Activated CD8-positive, alpha-beta memory T cell treated with anti-CD3 and anti-CD28 coated beads for 24 hours (primary cell): ENCODE results near the gene PRKD1.
"Not testable (repeated sequence)": the region's sequence is repeated elsewhere in the genome, so short reads cannot be mapped to it uniquely, and the experiment has no call there.

ENCODE experiments used
- DNase-seq: peaks from one replicate; pipeline ENCODE4 v3.0.0-alpha.2; 2020

PRKD1 gene

DNA sequence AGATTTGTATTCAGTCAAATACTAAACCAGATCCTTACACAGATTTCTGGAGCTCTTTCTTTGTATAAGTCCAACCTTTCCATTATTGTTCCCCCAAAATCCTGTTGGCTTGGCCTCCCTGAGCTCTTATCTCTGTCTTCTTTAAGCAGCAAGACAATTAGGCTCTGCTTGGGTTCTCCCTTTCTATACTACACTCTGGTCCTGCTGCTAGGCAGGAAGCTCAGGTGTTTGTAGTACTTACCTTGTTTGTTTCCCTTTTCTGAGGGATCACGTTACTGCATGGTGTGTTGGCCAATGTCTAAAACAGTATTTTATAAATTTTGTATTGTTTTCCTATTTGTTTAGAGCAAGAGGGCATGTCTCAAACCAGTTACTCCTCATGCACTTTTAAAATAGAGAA is 192.9 kb downstream of the PRKD1 start:
- DNase-seq = no peak

DNA sequence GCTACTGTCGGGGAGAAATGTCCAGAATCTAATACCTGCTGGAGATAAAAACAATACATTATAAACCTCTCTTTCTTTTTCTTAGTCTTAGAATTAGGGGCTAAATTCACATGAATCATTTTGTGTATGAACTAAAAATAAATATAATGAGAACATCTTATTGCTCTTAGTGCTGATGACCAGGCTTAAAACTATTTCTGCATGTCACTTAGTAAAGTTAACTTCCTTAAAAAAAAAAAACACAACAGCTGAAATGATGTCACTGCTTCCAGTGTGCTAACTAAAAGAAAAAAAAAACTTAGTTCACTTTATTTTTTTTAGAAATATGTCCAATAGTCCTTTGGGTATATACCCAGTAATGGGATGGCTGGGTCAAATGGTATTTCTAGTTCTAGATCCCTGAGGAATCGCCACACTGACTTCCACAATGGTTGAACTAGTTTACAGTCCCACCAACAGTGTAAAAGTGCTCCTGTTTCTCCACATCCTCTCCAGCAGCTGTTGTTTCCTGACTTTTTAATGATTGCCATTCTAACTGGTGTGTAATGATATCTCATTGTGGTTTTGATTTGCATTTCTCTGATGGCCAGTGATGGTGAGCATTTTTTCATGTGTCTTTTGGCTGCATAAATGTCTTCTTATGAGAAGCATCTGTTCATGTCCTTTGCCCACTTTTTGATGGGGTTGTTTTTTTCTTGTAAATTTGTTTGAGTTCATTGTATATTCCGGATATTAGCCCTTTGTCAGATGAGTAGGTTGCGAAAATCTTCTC is 200.9 kb downstream of the PRKD1 start:
- not testable (repeated sequence) for DNase-seq

DNA sequence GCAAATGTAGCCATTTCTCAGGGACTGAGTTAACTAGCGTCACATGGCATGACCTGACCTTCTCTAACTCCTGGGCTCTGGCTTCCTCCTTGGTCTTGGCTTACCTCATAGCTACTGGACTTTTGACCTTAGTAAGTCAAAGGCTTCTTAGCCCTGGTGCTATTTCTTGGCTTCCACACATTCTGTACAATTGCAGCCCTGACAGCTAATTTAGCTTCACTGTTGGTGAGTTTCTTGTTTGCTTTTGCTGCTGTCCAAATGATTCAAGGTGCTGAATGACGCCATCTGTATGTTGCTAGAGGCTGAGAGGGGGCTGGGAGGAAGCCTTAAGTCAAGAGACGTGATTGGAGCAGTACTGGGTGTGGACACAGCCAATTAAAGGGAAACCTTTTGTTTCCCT is 202.7 kb downstream of the PRKD1 start:
- no peak for DNase-seq

DNA sequence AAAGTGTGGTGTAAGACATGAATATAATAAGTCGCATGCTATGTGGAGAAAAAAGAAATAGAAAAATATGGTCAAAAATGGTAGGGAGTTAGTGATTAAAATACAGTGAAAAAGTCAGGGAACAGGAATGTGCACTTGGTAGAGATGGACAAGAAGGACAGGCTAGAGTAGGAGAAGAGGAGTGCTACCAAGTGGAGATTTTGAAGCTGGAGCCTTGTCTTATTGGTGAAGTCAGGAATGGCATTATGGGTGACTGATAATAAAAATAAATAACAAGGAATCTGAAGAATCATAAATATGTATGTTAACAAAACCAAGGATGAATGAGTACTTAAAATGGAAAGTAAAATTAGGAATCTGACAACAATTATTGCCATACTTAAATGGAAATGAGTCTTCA is 204.8 kb downstream of the PRKD1 start:
- DNase-seq = no peak

DNA sequence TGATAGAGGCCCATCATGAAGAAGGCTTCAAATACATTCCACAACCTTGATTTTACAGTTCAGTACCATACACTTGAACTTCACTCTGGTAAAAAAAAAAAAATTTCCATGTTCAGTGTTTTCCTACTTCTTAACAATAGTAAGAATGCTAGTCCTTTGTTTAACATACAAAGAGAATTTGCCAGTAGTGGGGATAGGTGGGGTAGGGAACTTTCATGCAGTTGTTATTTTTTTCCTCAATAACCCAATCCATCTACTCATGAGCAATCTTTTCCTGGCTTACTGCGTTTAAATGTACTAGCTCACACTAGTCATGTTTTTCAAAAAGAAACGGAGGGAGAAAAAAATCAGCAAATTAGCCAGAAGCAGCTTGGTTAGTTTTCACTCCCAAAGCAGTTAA is 206.1 kb downstream of the PRKD1 start:
- DNase-seq = no peak

DNA sequence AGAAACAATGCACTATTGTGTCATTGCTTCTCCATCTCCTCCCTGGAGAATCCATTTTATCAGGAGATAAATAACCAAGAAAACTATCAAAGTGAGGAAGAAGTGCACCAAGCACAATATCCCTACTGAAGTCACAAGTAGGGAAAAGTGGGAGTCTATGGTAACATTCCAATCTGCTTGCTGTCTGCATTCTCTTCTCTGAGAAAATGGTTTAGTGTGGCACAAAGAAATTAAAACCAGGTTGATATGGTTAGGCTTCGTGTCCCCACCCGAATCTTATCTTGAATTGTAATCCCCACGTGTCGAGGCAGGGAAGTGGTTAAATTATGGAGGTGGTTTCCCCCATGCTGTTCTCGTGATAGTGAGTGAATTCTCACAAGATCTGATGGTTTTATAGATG is 209.7 kb downstream of the PRKD1 start:
- DNase-seq = no peak

DNA sequence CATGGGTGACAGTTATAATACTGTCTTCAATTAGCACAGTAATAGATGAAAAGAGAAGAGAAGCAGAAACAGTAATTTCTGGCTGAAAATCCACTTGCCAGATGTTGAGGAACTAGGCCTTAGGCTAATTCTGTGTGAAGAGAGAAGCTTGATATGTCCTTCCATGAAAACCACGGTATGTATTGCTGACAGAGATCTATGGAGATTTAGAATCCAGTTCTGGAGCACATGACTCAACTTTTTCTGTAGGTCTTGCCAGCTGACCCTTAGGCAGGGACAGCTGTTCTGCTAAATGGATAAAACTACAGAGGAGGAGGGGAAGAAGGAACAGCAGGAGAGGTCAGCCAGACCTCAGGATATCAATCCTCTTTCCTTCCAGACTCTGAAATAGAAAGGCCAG is 211.5 kb downstream of the PRKD1 start:
- no peak for DNase-seq

DNA sequence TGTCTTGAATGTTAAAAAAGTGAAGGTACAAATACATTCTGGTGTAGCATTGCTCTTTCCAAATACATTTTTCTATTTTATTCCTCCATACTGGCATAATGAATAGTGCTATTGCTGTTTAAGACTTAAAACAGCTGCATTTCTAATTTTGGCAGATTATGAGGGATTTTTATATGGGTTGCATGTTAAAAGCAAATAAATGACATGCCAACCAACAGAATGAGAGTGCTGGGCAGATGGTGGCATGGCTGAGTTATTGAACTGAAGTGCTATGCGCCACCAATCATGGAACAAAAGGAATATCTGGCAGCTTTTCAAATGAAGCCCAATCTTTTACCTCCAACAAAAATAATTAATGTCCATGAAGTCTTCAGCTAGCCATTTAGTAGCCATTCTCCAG is 215.0 kb downstream of the PRKD1 start:
- no peak for DNase-seq

DNA sequence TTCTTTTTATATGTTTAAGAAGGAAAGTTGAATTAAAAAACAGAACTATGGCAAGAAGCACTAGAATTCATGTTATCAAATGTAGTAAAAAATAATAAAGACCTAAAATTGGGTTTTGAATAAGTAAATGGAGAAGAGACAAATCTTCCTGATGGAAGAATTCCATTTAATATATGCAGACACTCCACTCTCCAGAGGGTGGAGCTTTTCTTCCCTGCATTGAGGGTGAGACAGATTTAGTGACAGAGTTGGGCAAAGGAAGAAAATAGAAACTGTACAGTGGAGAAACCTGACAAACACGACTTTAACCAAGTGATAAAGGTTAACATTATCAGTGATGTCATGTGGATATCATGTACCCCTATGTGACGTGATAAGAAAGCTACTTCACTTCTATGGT is 217.6 kb downstream of the PRKD1 start:
- DNase-seq = no peak

DNA sequence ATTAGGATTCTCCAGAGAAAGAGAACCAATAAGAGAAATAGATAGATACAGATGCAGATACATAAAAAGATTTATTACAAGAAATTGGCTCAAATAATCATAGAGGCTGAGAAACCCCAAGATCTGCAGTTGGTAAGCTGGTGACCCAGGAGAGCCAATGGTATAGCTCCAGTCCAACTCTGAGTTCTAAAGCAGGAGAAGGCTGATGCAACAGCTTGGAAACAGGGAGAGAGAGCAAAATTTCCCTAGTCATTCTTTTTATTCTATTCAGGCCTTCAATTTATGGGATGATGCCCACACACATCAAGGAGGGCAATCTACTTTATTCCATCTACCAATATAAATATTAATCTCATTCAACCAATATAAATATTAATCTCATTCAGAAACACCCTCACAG is 218.2 kb downstream of the PRKD1 start:
- no peak for DNase-seq

DNA sequence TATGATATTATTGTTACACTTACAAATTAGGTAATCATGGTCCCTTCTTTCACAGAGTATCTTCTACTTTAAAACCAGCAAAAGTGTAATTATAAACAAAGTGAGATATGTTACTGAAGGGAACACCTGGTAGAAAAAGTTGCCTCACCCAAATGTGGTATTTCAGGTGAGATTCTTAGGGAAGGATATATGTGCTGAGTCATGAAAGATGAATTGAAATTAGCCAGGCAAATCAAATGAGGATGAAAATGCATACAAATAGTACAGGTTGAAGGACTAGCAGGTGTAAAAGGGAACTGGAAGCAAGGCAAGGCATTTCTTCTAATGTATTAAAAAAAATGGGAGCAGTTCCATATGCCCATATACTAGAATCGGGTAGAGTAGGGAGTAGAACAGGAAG is 220.9 kb downstream of the PRKD1 start:
- no peak for DNase-seq

DNA sequence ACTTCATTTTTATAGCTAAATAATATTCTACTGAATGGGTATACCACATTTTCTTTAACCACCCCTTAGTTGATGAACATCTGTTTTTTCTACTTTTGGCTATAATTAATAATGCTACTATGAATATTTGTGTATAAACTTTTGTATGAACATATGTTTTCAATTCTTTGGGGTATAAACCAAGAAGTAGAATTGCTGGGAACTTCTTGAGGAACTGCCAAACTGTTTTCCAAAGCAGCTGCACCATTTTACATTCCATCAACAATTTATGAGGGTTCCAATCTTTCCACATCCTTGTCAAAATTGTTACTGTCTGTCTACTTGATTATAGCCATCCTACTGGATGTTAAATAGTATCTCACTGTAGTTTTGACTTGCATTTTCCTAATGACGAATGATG is 221.8 kb downstream of the PRKD1 start:
- no peak for DNase-seq

DNA sequence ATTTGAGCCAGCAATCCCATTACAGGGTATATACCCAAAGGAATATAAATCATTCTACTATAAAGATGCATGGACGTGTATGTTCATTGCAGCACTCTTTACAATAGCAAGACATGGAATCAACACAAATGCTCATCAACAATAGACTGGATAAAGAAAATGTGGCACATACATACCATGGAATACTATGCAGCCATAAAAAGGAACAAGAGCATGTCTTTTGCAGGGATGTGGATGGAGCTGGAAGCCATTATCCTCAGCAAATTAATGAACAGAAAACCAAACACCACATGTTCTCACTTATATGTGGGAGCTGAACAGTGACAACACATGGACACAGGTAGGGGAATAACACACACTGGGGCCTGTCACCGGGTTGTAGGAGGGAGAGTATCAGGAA is 238.1 kb downstream of the PRKD1 start:
- DNase-seq = not testable (repeated sequence)

DNA sequence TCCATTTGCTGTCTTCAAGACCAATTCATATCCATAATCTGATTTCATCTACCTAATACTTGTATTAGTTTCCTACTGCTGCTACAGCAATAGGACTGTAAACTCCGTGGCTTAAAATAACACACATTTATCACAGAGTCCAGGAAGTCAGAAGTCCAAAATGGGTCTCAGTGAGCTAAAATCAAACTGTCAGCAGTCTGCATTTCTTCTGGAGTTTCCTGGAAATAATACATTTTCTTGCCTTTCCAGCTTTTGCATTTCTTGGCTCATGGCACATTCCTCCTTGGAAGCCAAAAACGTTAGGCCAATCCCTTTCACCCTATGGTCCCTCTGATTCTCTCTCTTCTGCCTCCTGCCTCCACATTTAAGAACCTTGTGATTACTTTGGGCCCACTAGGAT is 239.8 kb downstream of the PRKD1 start:
- no peak for DNase-seq

DNA sequence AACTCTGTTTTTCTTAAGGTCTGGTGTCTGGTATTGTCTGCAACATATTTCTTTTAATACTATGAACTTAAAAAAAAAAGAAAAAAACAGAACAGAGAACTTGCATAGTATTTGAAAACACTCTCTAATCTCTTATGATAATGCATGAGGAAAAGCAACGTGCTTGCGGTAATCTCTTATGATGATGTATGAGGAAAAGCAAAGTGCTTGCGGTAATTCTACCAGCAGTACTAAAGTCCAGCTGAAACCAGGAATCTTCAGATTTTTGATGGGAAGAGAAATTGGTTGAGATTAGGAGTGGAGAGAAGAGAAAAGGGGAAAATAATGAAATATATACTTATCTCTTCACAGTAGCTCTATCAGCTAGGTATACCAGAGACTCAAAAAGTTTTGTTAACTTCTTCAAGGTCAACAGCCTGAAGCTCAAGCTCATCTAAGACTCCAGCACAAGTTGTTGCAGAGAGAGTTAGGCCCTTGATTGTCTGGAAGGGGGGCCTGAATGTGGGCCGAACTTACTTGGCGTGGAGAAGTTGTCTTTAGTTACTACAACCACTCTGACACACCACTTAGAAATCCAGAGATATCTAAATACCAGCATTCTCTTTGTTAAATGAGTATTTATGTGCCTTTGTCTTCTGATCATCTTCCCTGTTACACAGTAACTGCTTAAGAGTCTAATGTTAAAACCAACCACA is 240.4 kb downstream of the PRKD1 start:
- no peak for DNase-seq

DNA sequence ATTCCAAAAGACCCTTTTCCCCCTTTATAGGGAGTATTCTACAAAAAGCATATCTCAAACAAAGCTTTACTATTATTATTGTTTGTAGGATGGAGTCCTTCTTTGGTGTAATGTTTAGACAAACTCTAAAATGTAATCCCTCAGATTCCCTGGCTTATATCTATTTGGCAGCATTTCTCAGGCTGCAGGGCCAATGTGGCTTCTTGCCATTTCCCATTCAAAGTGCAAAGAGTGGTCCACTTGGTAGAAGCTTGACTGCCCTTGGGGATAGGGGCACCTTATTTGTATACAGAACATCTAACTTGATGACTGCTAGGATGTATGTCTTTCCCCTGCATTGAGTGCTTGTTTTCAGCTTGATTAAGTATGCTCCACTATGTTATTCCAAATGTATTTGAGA is 242.7 kb downstream of the PRKD1 start:
- no peak for DNase-seq

DNA sequence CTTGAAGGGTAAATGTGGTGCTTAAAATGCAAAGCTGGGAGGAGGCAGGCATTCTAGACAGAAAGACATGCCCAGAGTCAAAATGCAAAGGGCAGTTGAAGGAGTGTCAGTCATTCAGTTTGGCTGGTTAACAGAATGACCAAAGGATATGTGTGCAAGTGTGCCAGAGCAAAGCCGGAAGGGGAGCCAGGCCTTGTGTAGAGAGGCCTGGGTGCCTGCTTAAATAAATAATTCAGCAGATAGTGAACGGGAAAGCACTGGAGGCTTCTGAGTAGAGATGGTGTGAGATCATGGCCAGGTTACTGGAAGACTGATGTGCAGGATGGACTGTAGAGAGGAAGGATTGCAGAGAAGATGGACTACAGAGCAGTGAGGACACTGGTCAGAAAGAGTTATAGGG is 244.9 kb downstream of the PRKD1 start:
- no peak for DNase-seq

DNA sequence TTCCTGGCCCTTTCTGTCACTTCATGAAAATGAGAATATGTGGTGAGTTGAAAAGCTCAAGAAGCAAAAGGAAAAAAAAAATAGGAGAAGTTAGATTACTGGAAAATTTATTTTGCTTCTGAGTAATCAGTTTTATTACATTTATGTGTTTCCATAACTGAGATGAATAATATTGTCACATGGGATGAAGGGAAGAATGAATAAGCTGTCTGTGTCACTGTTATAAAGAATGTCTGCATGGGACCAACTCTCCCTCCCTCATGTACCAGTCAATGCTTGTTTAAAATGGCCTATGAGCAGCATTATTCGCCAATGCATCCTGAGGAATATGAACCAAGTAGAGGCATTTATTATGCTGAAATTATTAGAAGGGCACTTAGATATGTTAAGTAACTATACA is 246.3 kb downstream of the PRKD1 start:
- DNase-seq = no peak

DNA sequence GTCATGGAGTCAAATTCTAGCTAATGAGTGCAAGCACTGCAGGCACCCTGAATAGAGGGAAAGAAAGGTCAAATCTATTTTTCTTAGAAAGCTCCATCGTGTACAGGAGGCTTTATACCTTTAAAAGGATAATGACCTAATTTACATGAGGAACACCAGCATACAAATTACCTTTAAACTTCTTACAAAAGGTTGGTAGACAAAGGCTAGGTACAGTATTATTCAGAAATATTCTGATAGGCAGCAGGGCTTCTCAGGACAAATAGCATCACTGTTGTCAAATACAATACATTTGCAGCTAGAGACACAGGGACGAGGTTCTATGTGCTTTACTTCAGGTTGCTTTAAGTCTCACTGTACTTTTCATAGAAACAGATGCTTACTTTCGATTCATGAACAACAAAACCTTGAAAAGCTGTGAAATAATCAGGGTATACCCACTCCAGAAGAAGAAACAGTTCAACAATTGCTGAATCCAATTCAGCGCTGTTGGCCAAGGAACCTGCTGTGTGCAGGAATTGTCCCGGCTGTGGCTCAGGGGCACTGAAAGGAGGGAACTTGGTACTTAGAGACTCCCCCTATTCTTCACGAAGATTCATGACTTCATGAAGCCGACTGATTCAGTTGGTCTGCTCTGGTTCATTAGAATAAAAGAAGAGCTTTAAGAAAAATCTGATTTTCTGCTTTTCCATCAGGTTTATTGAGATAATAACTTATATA is 252.9 kb downstream of the PRKD1 start:
- DNase-seq = no peak

DNA sequence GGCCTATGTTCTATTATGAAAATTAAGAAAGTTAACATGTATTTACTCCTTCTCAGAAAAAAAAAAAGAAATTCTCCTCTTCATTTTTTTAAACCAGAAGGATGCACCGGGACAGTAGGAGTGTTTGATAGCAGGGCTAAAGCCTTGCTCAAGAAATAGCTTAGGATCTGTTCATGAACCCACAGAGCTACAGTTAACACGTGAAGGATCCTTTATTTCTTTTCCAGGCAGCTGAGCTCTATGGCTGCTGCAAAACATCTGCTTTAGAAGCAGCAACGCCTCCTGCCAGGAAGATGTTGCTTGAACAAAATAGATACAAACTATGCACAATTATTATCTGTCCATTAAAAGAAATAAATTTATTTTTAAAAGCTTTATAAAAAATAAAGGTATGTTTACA is 254.8 kb downstream of the PRKD1 start:
- no peak for DNase-seq

DNA sequence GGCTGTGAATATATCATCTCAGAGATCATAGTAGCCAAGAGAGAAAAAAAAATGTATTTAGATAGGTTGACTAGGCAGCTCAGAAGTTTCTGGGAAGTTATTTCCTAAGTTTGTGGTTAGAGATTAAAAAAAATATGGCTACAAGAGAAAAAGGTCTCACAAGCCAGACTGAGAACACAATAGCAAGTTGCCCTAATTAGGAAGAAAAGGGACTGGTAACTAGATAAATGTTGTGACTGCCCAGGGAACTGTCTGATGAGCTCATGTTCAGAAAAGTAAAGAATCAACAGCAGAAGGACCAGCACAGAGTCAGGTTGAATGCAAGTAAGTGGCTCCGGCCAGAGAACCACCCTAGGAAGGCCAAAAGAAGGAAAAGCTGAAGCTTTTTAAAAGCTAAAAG is 256.6 kb downstream of the PRKD1 start:
- no peak for DNase-seq

DNA sequence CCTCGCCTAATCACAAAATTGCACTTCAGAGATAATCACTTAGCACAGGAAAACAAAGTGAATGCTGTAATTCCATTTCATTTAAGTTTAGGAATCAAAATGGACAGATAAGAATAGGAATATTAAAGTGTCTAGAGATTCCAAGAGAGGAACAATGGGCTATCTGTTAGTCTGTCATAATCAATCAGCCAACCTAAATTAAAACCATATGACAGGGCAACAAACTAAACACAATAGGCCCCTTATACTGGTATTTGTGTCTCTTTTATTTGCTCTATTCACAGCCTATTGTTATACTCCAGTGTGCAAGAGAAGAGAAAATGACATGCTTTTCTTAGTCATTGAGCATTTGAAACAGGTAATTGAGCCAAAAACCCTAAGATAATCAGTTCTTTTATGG is 259.4 kb downstream of the PRKD1 start:
- no peak for DNase-seq

DNA sequence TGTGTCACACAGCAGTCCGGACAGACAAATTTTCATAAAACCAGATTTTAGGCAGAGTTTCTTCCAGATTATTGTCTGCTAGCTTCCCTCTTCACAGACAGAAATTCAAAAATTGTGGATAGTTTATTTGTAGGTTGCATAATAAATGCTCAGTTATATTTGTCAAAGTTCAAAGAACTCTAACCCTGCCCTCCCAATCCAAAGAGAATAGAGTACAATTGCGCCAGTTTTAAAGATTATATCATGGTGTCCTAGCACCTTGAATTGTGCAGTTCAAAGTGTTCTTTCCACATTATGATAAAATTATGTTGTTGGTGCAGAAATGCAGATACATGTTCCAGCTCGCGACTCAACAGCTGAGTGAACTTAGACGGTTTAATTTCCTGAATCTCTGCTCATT is 263.1 kb downstream of the PRKD1 start:
- DNase-seq = no peak

DNA sequence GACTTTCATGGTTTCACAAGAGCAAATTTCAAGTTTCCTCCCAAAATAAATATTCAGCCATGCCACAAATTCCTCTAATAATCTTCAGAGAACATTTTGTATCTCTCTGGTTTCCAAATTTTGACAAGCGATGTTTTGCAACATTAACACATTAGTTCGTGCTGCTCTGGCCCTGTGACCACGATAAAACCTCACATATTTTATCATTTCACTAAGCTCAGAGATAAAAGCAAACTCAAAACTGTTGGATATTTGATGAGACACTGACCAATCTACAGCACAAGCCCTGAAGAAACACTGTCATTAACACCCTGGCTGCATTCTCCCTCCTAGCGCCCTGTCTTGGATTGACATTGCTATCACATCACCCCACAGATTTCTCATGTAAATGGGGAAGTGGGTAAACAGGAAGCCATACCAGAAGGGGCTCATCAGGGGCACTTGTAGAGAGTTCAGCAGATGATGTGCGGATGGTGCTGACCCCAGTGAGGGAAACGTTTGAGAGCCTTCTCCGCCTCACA is 264.3 kb downstream of the PRKD1 start:
- no peak for DNase-seq
